ENCODE results near the gene VPS51.

The VPS51 gene

GRCh38 chr11:65095974-65096806, at the start of gene VPS51:
Gene VPS51, plus strand, starts transcription at chr11:65096214. Its CDS starts 37 bp downstream, at chr11:65096251.
- peaks cover 14% of the 10 kb centered on the region for H3K4me1 Mint-ChIP-seq
- peaks cover 6% of the 10 kb centered on the region for H3K36me3 Mint-ChIP-seq (ENCODE audit: low read depth)
- H3K4me3 Mint-ChIP-seq: peak within 1 kb of the TSS; percentile 91
- H3K27me3 Mint-ChIP-seq (ENCODE audit: low read depth, poor library complexity): peaks cover 3% of the 10 kb centered on the region
- peak; percentile 85 for DNase-seq
- no peak for TF ChIP-seq CTCF (IDR thresholded peaks at IDR 0.05)
- peak within 1 kb of the TSS; percentile 98 for H3K27ac Mint-ChIP-seq
- no peaks in the 10 kb centered on the region for H3K9me3 Mint-ChIP-seq

DNA sequence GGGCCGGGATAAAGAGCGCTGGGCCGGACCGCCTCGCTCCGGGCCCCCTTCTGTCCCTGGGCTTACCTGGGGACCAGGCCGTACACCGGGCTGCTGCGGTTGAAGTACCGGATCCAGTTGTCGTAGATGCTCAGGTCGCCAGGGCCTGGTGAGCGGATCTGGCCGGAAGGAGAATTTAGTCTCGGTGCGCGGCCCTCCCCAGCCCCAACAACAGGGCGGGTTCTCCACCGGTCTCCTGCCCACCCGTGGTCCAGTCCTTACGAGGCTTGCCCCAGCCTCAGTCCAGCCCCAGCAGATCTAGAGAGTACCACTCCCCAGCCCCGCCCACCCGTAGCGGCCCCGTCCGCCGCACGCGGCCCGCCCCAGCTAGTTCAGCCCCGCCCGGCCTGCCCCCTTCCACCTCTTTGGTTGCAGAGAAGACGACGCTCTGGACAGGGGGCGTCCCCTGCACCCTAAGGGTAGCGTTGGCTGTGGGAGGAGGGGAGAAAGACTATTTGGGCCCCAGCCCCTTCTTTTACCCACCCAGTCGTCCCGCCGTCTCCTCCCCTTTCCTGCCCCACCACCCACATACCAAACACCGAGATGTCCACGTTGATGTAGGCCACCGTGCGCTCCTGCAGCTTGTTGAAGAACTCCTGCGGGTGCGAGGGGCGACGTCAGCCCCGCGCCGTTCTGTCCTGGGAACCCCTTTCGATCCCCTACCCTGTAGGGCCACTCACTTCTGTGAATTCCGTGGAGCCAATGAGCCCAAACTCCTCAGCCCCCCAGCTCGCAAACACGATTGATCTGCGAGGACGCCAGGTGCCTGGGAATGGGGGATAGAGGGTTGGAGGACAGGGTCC, 48.2 kb upstream of the VPS51 start:
- H3K36me3 Mint-ChIP-seq (ENCODE audit: low read depth): peaks cover 12% of the 10 kb centered on the region
- H3K9me3 Mint-ChIP-seq: no peaks in the 10 kb centered on the region
- no peak for TF ChIP-seq CTCF (IDR thresholded peaks at IDR 0.05)
- no peak overlapping the region for H3K27ac Mint-ChIP-seq
- no peak overlapping the region for H3K4me3 Mint-ChIP-seq
- peaks cover 9% of the 10 kb centered on the region for H3K27me3 Mint-ChIP-seq (ENCODE audit: low read depth, poor library complexity)
- H3K4me1 Mint-ChIP-seq: peaks cover 14% of the 10 kb centered on the region
- no peak for DNase-seq

- Mint-ChIP-seq H3K4me3 (no peak overlapping the region), H3K4me1 (peaks cover 5% of the 10 kb centered on the region), H3K9me3 (no peaks in the 10 kb centered on the region), H3K27ac (no peak overlapping the region), H3K36me3 (ENCODE audit: low read depth) (no peaks in the 10 kb centered on the region), H3K27me3 (ENCODE audit: low read depth, poor library complexity) (peaks cover 37% of the 10 kb centered on the region)
- TF ChIP-seq CTCF (IDR thresholded peaks at IDR 0.05): no peak
- no peak for DNase-seq
These were observed 44.6 kb upstream of the VPS51 start for GRCh38 chr11:65051398-65051858.

DNA sequence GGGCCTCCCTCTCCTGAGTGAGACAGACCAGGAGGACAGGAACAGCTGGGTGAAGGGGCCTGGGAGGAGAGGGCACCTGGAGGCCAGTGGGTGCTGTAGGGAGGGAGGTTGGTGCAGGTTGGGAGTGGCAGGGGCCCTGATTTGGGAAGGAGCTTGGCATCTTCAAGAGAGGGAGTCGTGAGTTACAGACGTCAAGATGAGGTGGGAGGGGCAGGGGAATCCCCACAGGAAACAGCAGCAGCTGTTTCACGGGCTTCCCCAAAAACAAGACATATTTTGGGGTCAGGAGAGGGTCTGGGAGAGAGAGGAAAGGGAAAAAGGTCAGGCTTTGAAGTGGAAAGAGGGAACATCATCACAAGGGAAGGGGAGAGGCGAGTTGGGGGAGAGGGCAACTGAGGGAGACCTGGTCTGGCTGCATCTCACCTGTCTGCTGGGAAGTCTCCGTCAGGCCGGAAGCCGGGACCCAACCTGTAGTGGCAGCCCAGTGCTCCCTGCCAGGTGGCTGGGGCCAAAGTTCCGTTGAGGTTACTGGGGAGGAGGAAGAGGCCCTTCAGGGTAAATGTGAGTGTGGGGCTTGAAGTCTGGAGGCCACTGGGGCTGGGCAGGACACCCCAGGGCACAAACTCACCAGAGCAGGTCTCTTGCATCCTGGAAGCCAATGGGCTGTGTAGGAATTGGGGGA, 42.0 kb upstream of the VPS51 start:
- no peaks in the 10 kb centered on the region for H3K36me3 Mint-ChIP-seq (ENCODE audit: low read depth)
- DNase-seq: no peak
- peaks cover 37% of the 10 kb centered on the region for H3K27me3 Mint-ChIP-seq (ENCODE audit: low read depth, poor library complexity)
- no peaks in the 10 kb centered on the region for H3K9me3 Mint-ChIP-seq
- H3K4me3 Mint-ChIP-seq: no peak overlapping the region
- H3K27ac Mint-ChIP-seq: no peak overlapping the region
- no peak for TF ChIP-seq CTCF (IDR thresholded peaks at IDR 0.05)
- no peaks in the 10 kb centered on the region for H3K4me1 Mint-ChIP-seq

- DNase-seq: no peak
- Mint-ChIP-seq H3K27me3 (ENCODE audit: low read depth, poor library complexity) (peaks cover 44% of the 10 kb centered on the region), H3K4me1 (no peaks in the 10 kb centered on the region), H3K9me3 (no peaks in the 10 kb centered on the region), H3K27ac (no peak overlapping the region), H3K36me3 (ENCODE audit: low read depth) (no peaks in the 10 kb centered on the region), H3K4me3 (no peak overlapping the region)
- no peak for TF ChIP-seq CTCF (IDR thresholded peaks at IDR 0.05)
These were observed 40.5 kb upstream of the VPS51 start for GRCh38 chr11:65055538-65055937.
